ENCODE measurements around the gene SIK1.
"Not testable (repeated sequence)": the region's sequence is repeated elsewhere in the genome, so short reads cannot be mapped to it uniquely, and the experiment has no call there.

DNA sequence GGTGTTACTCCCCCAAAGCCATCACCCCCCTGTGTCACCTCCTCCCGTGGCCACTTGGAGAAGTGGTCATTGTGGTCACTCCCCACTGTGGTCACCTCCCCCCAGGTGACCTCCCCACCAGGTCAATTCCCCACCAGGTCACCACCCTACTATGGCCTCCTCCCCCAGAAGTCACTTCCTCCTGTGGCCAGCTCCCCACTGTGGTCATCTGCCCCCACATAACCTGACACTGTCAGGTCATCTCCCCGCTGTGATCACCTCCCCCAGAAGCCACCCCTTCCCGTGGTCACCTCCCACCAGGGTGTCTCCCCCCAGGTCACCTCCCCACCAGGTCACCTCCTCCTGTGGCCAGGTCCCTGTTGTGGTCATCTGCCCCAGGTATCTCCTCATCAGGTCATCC is 28.9 kb downstream of the SIK1 start:
- TF ChIP-seq, protein P1, sequence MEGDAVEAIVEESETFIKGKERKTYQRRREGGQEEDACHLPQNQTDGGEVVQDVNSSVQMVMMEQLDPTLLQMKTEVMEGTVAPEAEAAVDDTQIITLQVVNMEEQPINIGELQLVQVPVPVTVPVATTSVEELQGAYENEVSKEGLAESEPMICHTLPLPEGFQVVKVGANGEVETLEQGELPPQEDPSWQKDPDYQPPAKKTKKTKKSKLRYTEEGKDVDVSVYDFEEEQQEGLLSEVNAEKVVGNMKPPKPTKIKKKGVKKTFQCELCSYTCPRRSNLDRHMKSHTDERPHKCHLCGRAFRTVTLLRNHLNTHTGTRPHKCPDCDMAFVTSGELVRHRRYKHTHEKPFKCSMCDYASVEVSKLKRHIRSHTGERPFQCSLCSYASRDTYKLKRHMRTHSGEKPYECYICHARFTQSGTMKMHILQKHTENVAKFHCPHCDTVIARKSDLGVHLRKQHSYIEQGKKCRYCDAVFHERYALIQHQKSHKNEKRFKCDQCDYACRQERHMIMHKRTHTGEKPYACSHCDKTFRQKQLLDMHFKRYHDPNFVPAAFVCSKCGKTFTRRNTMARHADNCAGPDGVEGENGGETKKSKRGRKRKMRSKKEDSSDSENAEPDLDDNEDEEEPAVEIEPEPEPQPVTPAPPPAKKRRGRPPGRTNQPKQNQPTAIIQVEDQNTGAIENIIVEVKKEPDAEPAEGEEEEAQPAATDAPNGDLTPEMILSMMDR (IDR thresholded peaks at IDR 0.05) = not testable (repeated sequence)
- TF ChIP-seq POLR2A (IDR thresholded peaks at IDR 0.05) = not testable (repeated sequence)
